DND-41 (cell line): Measurements from ENCODE around the gene TMEM94.

Experiments
- ATAC-seq: fragments of 200-7000 bp; cut with Tn5 transposase; 3 replicates; pipeline ENCODE4 v1.9.1; 2021; ENCODE audit warnings: low read depth; ENCODE audit not compliant: insufficient read depth
- DNase-seq: peaks from one replicate; pipeline ENCODE4 v3.0.0-alpha.2; 2020
- H2AFZ ChIP-seq: 2 replicates; pipeline ENCODE4 v1.6.0; 2012; ENCODE audit warnings: low read depth, low read length
- H3K27ac ChIP-seq: 2 replicates; pipeline ENCODE4 v1.5.1; 2012; ENCODE audit warnings: low read length, inconsistent platforms
- H3K27me3 ChIP-seq: fragments of 200-600 bp; sonication (generic); 2 replicates; pipeline ENCODE4 v1.6.0; 2012; ENCODE audit warnings: low read length, mild to moderate bottlenecking, inconsistent platforms; ENCODE audit not compliant: insufficient read depth, poor library complexity
- H3K36me3 ChIP-seq: 2 replicates; pipeline ENCODE4 v1.5.1; 2012; ENCODE audit warnings: low read length, inconsistent platforms; ENCODE audit not compliant: insufficient read depth
- H3K4me1 ChIP-seq: 2 replicates; pipeline ENCODE4 v1.5.1; 2012; ENCODE audit warnings: mild to moderate bottlenecking, low read length; ENCODE audit not compliant: insufficient read depth
- H3K4me2 ChIP-seq: 2 replicates; pipeline ENCODE4 v1.6.0; 2012; ENCODE audit warnings: mild to moderate bottlenecking, moderate library complexity, low read length, inconsistent platforms; ENCODE audit not compliant: insufficient read depth
- H3K4me3 ChIP-seq, 2 experiments: fragments of 200-600 bp in 1 of 2; shearing (Covaris generic) in 1 of 2; 2 replicates each; pipeline ENCODE4 v1.5.1; 2012 to 2016; ENCODE audit warnings: inconsistent platforms in 2 of 2, low read length in 2 of 2, mild to moderate bottlenecking in 2 of 2, low read depth in 1 of 2, moderate library complexity in 1 of 2
- H3K79me2 ChIP-seq: 2 replicates; pipeline ENCODE4 v1.6.0; 2012; ENCODE audit warnings: low read length, inconsistent platforms; ENCODE audit not compliant: insufficient read depth
- H3K9ac ChIP-seq: 2 replicates; pipeline ENCODE4 v1.6.0; 2012; ENCODE audit warnings: low read depth, mild to moderate bottlenecking, inconsistent platforms, low read length, moderate library complexity
- H3K9me3 ChIP-seq: 2 replicates; pipeline ENCODE4 v1.5.1; 2012; ENCODE audit warnings: low read length, moderate library complexity, mild to moderate bottlenecking, inconsistent platforms; ENCODE audit not compliant: insufficient read depth, severe bottlenecking
- H4K20me1 ChIP-seq: 2 replicates; pipeline ENCODE4 v1.6.0; 2012; ENCODE audit warnings: low read length; ENCODE audit not compliant: insufficient read depth
- CTCF ChIP-seq: IDR thresholded peaks from 2 replicates; pipeline ENCODE4 v1.5.1; 2012; ENCODE audit warnings: borderline replicate concordance, low read length, moderate library complexity, mild to moderate bottlenecking; ENCODE audit not compliant: poor library complexity, severe bottlenecking; ENCODE audit errors: extremely low read depth
- EZH2 ChIP-seq: IDR thresholded peaks from 3 replicates; pipeline ENCODE4 v1.6.1; 2012; ENCODE audit warnings: borderline replicate concordance, low read depth, mild to moderate bottlenecking, moderate library complexity, low read length, inconsistent platforms; ENCODE audit not compliant: severe bottlenecking

The TMEM94 gene

GRCh38 chr17:75490953-75491649, 34.7 kb downstream of the TMEM94 start:
- no peaks in the 10 kb centered on the region for H3K9me3 ChIP-seq
- TF ChIP-seq EZH2 (no peak), CTCF (no peak)
- H3K79me2 ChIP-seq = peaks cover 5% of the 10 kb centered on the region; the same call in 1 of the 2 replicates
- DNase-seq (no peak), ATAC-seq (no peak)
- H4K20me1 ChIP-seq = 0 out of 2 replicates have a peak, but pooled peaks cover 3% of the 10 kb centered on the region
- H3K4me3 ChIP-seq = no peak overlapping the region
- no peak overlapping the region for H3K27ac ChIP-seq
- no peak overlapping the region for H3K9ac ChIP-seq
- peaks cover 22% of the 10 kb centered on the region for H3K4me1 ChIP-seq
- no peak overlapping the region for H3K4me2 ChIP-seq
- H3K36me3 ChIP-seq = peaks cover 80% of the 10 kb centered on the region
- H3K27me3 ChIP-seq = no peaks in the 10 kb centered on the region
- no peak overlapping the region for H2AFZ ChIP-seq

- no peak overlapping the region for H3K9ac ChIP-seq
- no peak overlapping the region for H3K4me3 ChIP-seq
- H4K20me1 ChIP-seq = peaks cover 4% of the 10 kb centered on the region; the same call in 1 of the 2 replicates
- no peaks in the 10 kb centered on the region for H3K27me3 ChIP-seq
- TF ChIP-seq EZH2 (no peak), CTCF (no peak)
- no peak for DNase-seq
- ATAC-seq = no peak
- H3K36me3 ChIP-seq = peaks cover 80% of the 10 kb centered on the region
- peaks cover 16% of the 10 kb centered on the region for H3K4me1 ChIP-seq
- H2AFZ ChIP-seq = no peak overlapping the region
- H3K4me2 ChIP-seq = no peak overlapping the region
- no peaks in the 10 kb centered on the region for H3K9me3 ChIP-seq
- H3K79me2 ChIP-seq = peaks cover 5% of the 10 kb centered on the region; the same call in 1 of the 2 replicates
- no peak overlapping the region for H3K27ac ChIP-seq
Measured at GRCh38 chr17:75491680-75492079, 35.2 kb downstream of the TMEM94 start.

- Histone ChIP-seq H3K9me3 (no peaks in the 10 kb centered on the region), H4K20me1 (peaks cover 7% of the 10 kb centered on the region; the same call in 1 of the 2 replicates), H2AFZ (no peak overlapping the region), H3K4me1 (peaks cover 6% of the 10 kb centered on the region), H3K27me3 (no peaks in the 10 kb centered on the region), H3K36me3 (peaks cover 83% of the 10 kb centered on the region), H3K4me2 (no peak overlapping the region), H3K27ac (no peak overlapping the region), H3K9ac (no peak overlapping the region), H3K4me3 (no peak overlapping the region), H3K79me2 (peaks cover 5% of the 10 kb centered on the region; the same call in 1 of the 2 replicates)
- no peak for DNase-seq
- TF ChIP-seq CTCF = no peak
- no peak for TF ChIP-seq EZH2
- ATAC-seq = no peak
Measured at GRCh38 chr17:75492555-75493168, 36.2 kb downstream of the TMEM94 start.
